H9 (cell line): Measurements from ENCODE around the gene ITPR3. TPM values are rescaled to one million over a fixed set of nuclear protein-coding genes. Genes with fewer than 3 reads are reported as not detected.
A peak's percentile ranks its signal among the peaks of the same experiment; 100 is the strongest.

Experiments used
- DNase-seq: peaks from one replicate; pipeline ENCODE4 v3.0.0-alpha.2; 2017
- H2AFZ ChIP-seq: one replicate; pipeline ENCODE4 v1.6.1; 2013; ENCODE audit warnings: mild to moderate bottlenecking, low read length, control low read depth, moderate library complexity
- H2AK5ac ChIP-seq: 2 replicates; pipeline ENCODE4 v1.6.1; 2013; ENCODE audit warnings: low read length, control low read depth, mixed read lengths; ENCODE audit not compliant: insufficient read length
- H2BK120ac ChIP-seq: one replicate; pipeline ENCODE4 v1.6.1; 2013; ENCODE audit warnings: low read depth, mild to moderate bottlenecking, low read length, control low read depth, inconsistent platforms; ENCODE audit not compliant: poor library complexity, severe bottlenecking
- H2BK12ac ChIP-seq: 2 replicates; pipeline ENCODE4 v1.6.1; 2013; ENCODE audit warnings: low read length, control low read depth, mixed read lengths, low read depth; ENCODE audit not compliant: insufficient read length
- H2BK15ac ChIP-seq: 2 replicates; pipeline ENCODE4 v1.6.1; 2013; ENCODE audit warnings: low read depth, low read length, control low read depth
- H2BK20ac ChIP-seq: one replicate; pipeline ENCODE4 v1.6.1; 2013; ENCODE audit warnings: low read depth, mild to moderate bottlenecking, low read length, control low read depth, inconsistent platforms; ENCODE audit not compliant: poor library complexity, severe bottlenecking
- H2BK5ac ChIP-seq: 2 replicates; pipeline ENCODE4 v1.6.1; 2013; ENCODE audit warnings: low read length, control low read depth, mixed read lengths; ENCODE audit not compliant: insufficient read length
- H3K14ac ChIP-seq: 2 replicates; pipeline ENCODE4 v1.6.1; 2013; ENCODE audit warnings: low read length, control low read depth; ENCODE audit not compliant: insufficient read depth
- H3K18ac ChIP-seq: 2 replicates; pipeline ENCODE4 v1.6.1; 2013; ENCODE audit warnings: low read depth, mild to moderate bottlenecking, mixed read lengths, low read length, control low read depth; ENCODE audit not compliant: insufficient read length
- H3K23ac ChIP-seq: 2 replicates; pipeline ENCODE4 v1.6.1; 2013; ENCODE audit warnings: low read length, control low read depth, mixed read lengths, low read depth; ENCODE audit not compliant: insufficient read length
- H3K23me2 ChIP-seq: 2 replicates; pipeline ENCODE4 v1.6.1; 2013; ENCODE audit warnings: low read depth, mild to moderate bottlenecking, mixed read lengths, low read length, control low read depth; ENCODE audit not compliant: insufficient read length, poor library complexity, severe bottlenecking
- H3K27ac ChIP-seq: 2 replicates; pipeline ENCODE4 v1.5.1; 2013; ENCODE audit warnings: low read length, control low read depth, mixed read lengths, low read depth; ENCODE audit not compliant: insufficient read length
- H3K27me3 ChIP-seq: 2 replicates; pipeline ENCODE4 v1.6.1; 2013; ENCODE audit warnings: low read length, control low read depth, inconsistent platforms; ENCODE audit not compliant: insufficient read depth
- H3K4ac ChIP-seq: 2 replicates; pipeline ENCODE4 v1.6.1; 2013; ENCODE audit warnings: low read depth, mild to moderate bottlenecking, control low read depth, inconsistent platforms, low read length, moderate library complexity
- H3K4me1 ChIP-seq: 2 replicates; pipeline ENCODE4 v1.6.1; 2013; ENCODE audit warnings: low read length, control low read depth, inconsistent platforms; ENCODE audit not compliant: insufficient read depth
- H3K4me2 ChIP-seq: 2 replicates; pipeline ENCODE4 v1.6.1; 2013; ENCODE audit warnings: low read length, control low read depth, mixed read lengths; ENCODE audit not compliant: insufficient read length, insufficient read depth
- H3K56ac ChIP-seq: 2 replicates; pipeline ENCODE4 v1.6.1; 2013; ENCODE audit warnings: low read depth, mild to moderate bottlenecking, mixed read lengths, low read length, control low read depth; ENCODE audit not compliant: insufficient read length
- H3K79me1 ChIP-seq: 2 replicates; pipeline ENCODE4 v1.6.1; 2013; ENCODE audit warnings: low read depth, mild to moderate bottlenecking, moderate library complexity, low read length, control low read depth, inconsistent platforms; ENCODE audit not compliant: insufficient read depth, poor library complexity, severe bottlenecking
- H3K79me2 ChIP-seq: 2 replicates; pipeline ENCODE4 v1.6.1; 2013; ENCODE audit warnings: low read length, control low read depth, inconsistent platforms; ENCODE audit not compliant: insufficient read depth
- H3K9ac ChIP-seq: 2 replicates; pipeline ENCODE4 v1.6.1; 2013; ENCODE audit warnings: low read length, control low read depth, mixed read lengths; ENCODE audit not compliant: insufficient read length; ENCODE audit errors: extremely low read depth
- H3K9me3 ChIP-seq: one replicate; pipeline ENCODE4 v1.6.1; 2013; ENCODE audit warnings: low read depth, low read length, inconsistent platforms; ENCODE audit not compliant: control insufficient read depth
- H3T11ph ChIP-seq: one replicate; pipeline ENCODE4 v1.6.1; 2013; ENCODE audit warnings: mild to moderate bottlenecking, low read length, control low read depth, inconsistent platforms
- H4K20me1 ChIP-seq: one replicate; pipeline ENCODE4 v1.6.1; 2013; ENCODE audit not compliant: control insufficient read depth, insufficient read length, insufficient read depth
- H4K5ac ChIP-seq: 2 replicates; pipeline ENCODE4 v1.6.1; 2013; ENCODE audit warnings: low read depth, mild to moderate bottlenecking, mixed read lengths, low read length, control low read depth; ENCODE audit not compliant: insufficient read length
- H4K8ac ChIP-seq: replicated peaks from 2 replicates; pipeline ENCODE4 v1.6.1; 2013; ENCODE audit warnings: low read length, control low read depth, mixed read lengths, low read depth; ENCODE audit not compliant: insufficient read length
- H4K91ac ChIP-seq: 2 replicates; pipeline ENCODE4 v1.6.1; 2013; ENCODE audit warnings: low read depth, mild to moderate bottlenecking, moderate library complexity, mixed read lengths, low read length, control low read depth; ENCODE audit not compliant: insufficient read length
- H3K27ac Mint-ChIP-seq, 3 experiments: 2 replicates in 2 of 3; 3 replicates in 1 of 3; pipeline ENCODE4 v1.8.0; 2020 to 2021; ENCODE audit warnings: mixed read lengths in 3 of 3, mild to moderate bottlenecking in 1 of 3, moderate library complexity in 1 of 3
- H3K27me3 Mint-ChIP-seq: 2 replicates; pipeline ENCODE4 v1.8.0; 2021; ENCODE audit warnings: low read depth, mild to moderate bottlenecking, moderate library complexity, mixed read lengths
- H3K36me3 Mint-ChIP-seq, 3 experiments: 2 replicates in 2 of 3; 3 replicates in 1 of 3; pipeline ENCODE4 v1.8.0; 2020 to 2021; ENCODE audit warnings: low read depth in 3 of 3, mixed read lengths in 3 of 3; ENCODE audit not compliant: insufficient read depth in 1 of 3
- H3K4me1 Mint-ChIP-seq, 2 experiments: 2 replicates each; pipeline ENCODE4 v1.8.0; 2020; ENCODE audit warnings: mixed read lengths in 2 of 2
- H3K4me3 Mint-ChIP-seq, 2 experiments: 2 replicates in 1 of 2; 3 replicates in 1 of 2; pipeline ENCODE4 v1.8.0; 2020 to 2021; ENCODE audit warnings: mild to moderate bottlenecking in 2 of 2, mixed read lengths in 2 of 2, moderate library complexity in 1 of 2
- H3K9me3 Mint-ChIP-seq, 2 experiments: 2 replicates in 1 of 2; 3 replicates in 1 of 2; pipeline ENCODE4 v1.8.0; 2020; ENCODE audit warnings: mild to moderate bottlenecking in 2 of 2, mixed read lengths in 2 of 2, moderate library complexity in 1 of 2
- CTCF ChIP-seq: fragments of 200-600 bp; sonication (generic); conservative IDR thresholded peaks from 3 replicates; pipeline ENCODE4 v1.8.0; 2021; ENCODE audit warnings: antibody characterized with exemption, mild to moderate bottlenecking
- WGBS: extraction: QIAGEN DNeasy Blood & Tissue Kit; methylation state at CpG from one replicate; pipeline ENCODE4 v1.1.7; 2013; ENCODE audit warnings: missing lambda C conversion rate, low lambda C conversion rate, mixed read lengths; ENCODE audit not compliant: insufficient read length; ENCODE audit errors: extremely low coverage; 5-methylcytosine and 5-hydroxymethylcytosine counted together
- total RNA-seq: library from RNA; stranded (reverse); gene quantifications from 2 replicates; pipeline ENCODE4 v1.2.1, GENCODE V29; 2021

ITPR3 gene
- total RNA-seq, 1 experiment from 2014 or later, result 40.3 TPM

GRCh38 chr6:33705955-33706725 lies 85.0 kb downstream of the ITPR3 start:
- Mint-ChIP-seq H3K36me3 (peaks cover 22 to 67% (median 50%) of the 10 kb centered on the region in 3 experiments; a peak in 6 of 7 replicates), H3K27ac (peak overlapping the region in 2 of 3 experiments; percentile 65 to 86; a peak in 4 of 7 replicates), H3K27me3 (no peaks in the 10 kb centered on the region; the same call in 1 of the 2 replicates), H3K4me3 (no peak overlapping the region), H3K9me3 (no peaks in the 10 kb centered on the region), H3K4me1 (peaks cover 38 to 48% of the 10 kb centered on the region in 2 experiments)
- Histone ChIP-seq H2BK20ac (no peak overlapping the region), H4K8ac (no peak overlapping the region), H3K18ac (no peak overlapping the region), H3K27ac (no peak overlapping the region), H2AFZ (no peak overlapping the region), H3K4ac (no peak overlapping the region), H3K79me1 (peaks cover 7% of the 10 kb centered on the region), H4K20me1 (no peaks in the 10 kb centered on the region), H4K91ac (no peak overlapping the region), H3K23ac (no peak overlapping the region), H2BK15ac (no peak overlapping the region), H2BK12ac (no peak overlapping the region), H2AK5ac (no peak overlapping the region), H2BK5ac (no peak overlapping the region), H3K14ac (no peak overlapping the region), H3K9me3 (no peaks in the 10 kb centered on the region), H3K23me2 (peaks cover 3% of the 10 kb centered on the region), H3K79me2 (peaks cover 2% of the 10 kb centered on the region; the same call in 1 of the 2 replicates), H3K4me2 (no peak overlapping the region), H3K9ac (no peak overlapping the region), H3K4me1 (peaks cover 6% of the 10 kb centered on the region; the same call in 1 of the 2 replicates), H3T11ph (no peak overlapping the region), H3K56ac (no peak overlapping the region), H3K27me3 (no peaks in the 10 kb centered on the region), H4K5ac (no peak overlapping the region), H2BK120ac (no peak overlapping the region)
- 0 out of 3 replicates have a peak, but pooled peaks have one; percentile 17 for TF ChIP-seq CTCF
- no CpG with 5 or more reads among the region's 16 CpGs for WGBS
- no peak for DNase-seq
